T47D (cell line): Measurements from ENCODE around the gene GPSM1.
"Not testable (repeated sequence)": the region's sequence is repeated elsewhere in the genome, so short reads cannot be mapped to it uniquely, and the experiment has no call there.

Experiments used
- DNase-seq, 2 experiments: peaks; one replicate each; pipeline versions ENCODE4 v3.0.0 to v3.0.0-alpha.2; 2011 to 2012; ENCODE audit warnings: low read depth in 1 of 2, low spot score in 1 of 2
- JUND ChIP-seq: IDR thresholded peaks from 2 replicates; pipeline ENCODE4 v1.6.1; 2012; ENCODE audit warnings: low read depth
- in situ Hi-C: cut with HindIII; loops from 2 replicates; pipeline ENCODE4 v1.10.0; 2016; ENCODE audit warnings: low sequenced_read_pairs, low pct_unique_long_range_greater_than_20kb

GPSM1 gene

GRCh38 chr9:136398286-136398685 lies 70.9 kb downstream of the GPSM1 start:
- TF ChIP-seq JUND: no peak
- DNase-seq: no peak
- in situ Hi-C loops: no loop called here

DNA sequence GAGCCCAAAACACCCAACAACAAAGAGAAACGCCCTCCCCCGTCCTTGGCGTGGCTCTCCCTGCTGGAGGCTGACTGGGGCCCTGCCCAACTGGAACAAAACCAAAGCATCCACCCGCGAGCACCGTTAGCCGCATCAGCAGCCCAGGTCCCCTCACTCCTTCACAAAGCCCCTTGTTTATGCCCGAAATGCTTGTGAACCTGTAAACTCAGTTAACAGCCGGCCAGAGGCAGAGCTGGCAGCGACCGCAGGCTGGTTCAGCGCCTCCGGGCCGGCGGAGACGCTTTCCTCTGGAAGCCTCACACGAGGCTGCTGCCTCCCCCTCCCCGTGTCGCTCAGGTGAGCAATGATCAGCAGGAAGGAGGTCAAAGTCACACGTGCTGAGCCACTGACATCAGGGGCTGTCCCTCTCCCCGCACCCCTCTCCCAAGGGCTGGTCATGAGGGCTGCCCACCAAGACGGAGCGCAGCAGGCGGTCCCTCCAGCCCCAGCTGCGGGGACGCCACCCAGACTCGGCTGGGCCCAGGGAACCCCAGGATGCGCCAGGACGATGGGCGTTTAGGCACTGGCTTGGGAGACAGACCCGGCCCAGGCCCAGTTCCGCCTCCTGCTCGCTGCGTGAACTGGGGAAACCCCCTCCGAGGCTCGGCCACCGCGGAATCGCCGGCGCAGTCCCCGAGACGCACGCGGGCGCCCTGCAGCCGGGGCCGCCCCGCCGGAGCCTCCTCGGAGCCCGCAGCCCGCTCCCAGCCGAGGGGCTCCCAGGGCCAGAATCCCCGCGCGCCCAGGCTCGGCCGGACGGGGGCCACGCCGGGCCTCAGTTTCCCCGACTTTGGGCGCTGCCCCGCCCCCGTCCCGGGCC lies 72.1 kb downstream of the GPSM1 start:
- in situ Hi-C loops: no loop called here
- no peak for TF ChIP-seq JUND
- peak in 1 of 2 experiments; percentile 39 for DNase-seq

DNA sequence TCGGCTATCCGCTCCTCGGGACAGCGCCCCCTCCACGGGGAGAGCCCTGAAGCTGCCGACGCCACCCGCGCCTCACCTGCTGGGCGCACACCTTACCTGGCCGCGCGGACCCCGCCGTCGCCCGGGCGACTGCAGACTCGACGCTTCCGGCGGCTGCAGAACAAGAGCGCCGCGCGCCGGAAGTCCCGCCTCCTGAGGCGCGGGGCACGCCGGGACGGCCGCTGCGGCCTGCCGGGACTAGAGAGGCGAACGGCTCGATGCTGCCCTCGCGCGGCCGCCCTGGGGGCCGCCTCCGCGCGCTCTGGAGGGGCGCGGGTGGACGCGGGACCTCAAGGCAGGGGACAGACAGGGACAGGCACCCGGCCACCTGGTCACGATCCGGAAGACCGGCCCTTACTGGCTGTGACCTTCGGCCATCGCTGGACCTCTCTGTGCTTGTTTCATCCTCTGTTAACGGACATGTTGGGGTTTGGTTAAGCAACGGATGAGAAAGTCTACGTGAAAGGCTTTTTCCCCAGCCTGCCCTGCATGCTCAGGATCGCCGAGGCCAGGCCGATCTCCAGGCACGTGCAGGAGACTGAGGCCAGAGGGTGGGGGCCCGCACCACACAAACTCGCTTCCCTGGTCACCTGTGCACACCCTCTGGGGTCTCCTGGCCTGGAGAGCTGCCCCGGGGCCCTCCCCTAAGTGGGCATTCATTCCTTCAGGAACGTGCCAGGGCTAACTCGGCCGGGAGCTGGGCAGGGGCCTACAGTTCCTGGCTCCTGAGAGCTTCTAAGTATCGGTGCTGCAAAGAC lies 72.9 kb downstream of the GPSM1 start, which contains the start of gene SNAPC4:
Gene SNAPC4 (minus strand): TSS at position 133 of the 797 bp plus-strand sequence. CDS start 1,742 bp downstream, outside the sequence.
- no peak for TF ChIP-seq JUND
- in situ Hi-C loops: no loop called here
- DNase-seq: peak; percentile 93 to 97

GRCh38 chr9:136401173-136401922 lies 74.0 kb downstream of the GPSM1 start:
- no peak for TF ChIP-seq JUND
- in situ Hi-C loops: no loop called here
- no peak for DNase-seq

DNA sequence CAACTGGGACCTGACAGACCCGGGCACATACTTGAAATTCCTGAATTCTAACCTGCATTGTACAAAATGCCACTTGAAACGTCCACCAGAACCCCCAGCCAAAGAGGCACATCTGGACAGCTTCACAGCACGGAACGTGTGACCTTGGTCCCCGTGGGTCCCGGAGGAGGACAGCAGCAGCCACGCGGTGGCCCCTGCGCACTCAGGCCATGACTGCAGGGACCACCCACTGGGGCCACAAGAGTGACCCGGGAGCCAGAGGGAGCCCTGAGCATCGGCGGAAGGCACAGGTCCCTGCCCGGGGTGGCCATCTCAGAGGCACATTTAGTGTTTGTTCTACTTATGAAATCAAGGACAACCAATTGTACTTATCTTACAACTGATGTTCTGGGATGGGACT lies 74.7 kb downstream of the GPSM1 start:
- no peak for TF ChIP-seq JUND
- DNase-seq: no peak
- in situ Hi-C loops: no loop called here

DNA sequence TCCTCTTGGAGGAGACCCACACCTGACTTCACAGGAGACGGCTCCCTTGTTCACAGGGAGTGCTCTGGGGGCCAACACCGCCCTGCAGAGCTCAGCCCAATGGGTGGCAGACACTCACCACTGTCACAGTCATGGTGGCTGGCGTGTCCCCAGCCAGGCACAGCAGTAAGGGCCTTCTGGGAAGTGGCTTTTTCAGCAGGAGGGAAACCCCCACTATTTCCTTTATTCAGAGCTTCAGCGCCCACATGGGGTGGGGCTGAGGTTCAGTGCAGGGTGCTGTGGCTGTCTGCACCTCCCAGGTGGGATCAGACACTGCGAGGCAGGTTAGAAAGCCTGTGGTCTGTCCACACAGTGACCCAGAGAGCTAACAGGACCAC lies 76.2 kb downstream of the GPSM1 start:
- no peak for TF ChIP-seq JUND
- no peak for DNase-seq
- in situ Hi-C loops: no loop called here

- in situ Hi-C loops: no loop called here
- no peak for DNase-seq
Observed at GRCh38 chr9:136403915-136404800, 76.8 kb downstream of the GPSM1 start.

GRCh38 chr9:136404801-136405136 lies 77.4 kb downstream of the GPSM1 start:
- in situ Hi-C loops: no loop called here
- no peak for TF ChIP-seq JUND
- no peak for DNase-seq

More at GRCh38 chr9:136403915-136404800, 76.8 kb downstream of the GPSM1 start:
- TF ChIP-seq JUND: no peak

- DNase-seq: no peak
- no peak for TF ChIP-seq JUND
- in situ Hi-C loops: no loop called here
Observed at GRCh38 chr9:136405481-136405880, 78.1 kb downstream of the GPSM1 start.

GRCh38 chr9:136405904-136406303 lies 78.6 kb downstream of the GPSM1 start:
- in situ Hi-C loops, DNase-seq: not testable (repeated sequence)

DNA sequence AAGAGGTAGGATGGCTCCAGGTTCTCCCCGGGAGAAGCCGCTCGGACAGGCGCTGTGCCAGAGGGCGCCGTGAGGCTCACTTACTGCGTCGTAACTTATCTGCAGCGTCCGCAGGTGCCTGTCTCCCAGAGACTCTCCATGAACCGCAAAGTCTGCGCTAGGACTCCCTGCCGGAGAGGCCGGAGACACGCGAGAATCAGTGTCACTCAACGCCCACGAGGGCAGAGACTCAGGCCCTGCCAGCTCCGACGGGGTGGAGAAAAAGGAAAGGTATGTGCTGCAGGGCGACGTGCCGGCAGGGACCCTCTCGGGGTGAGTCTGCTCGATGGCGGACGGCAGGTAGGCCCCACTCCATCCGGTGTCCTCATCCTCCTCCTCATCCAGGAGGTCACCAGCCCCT lies 79.7 kb downstream of the GPSM1 start:
- in situ Hi-C loops, DNase-seq: not testable (repeated sequence)

GRCh38 chr9:136407911-136408310 lies 80.6 kb downstream of the GPSM1 start:
- in situ Hi-C loops: no loop called here
- no peak for DNase-seq
- no peak for TF ChIP-seq JUND
